HG03457 (cell line): Measurements from ENCODE around the gene DSC2.
"Not testable (repeated sequence)": the region's sequence is repeated elsewhere in the genome, so short reads cannot be mapped to it uniquely, and the experiment has no call there.

Source experiments
- ATAC-seq: cut with Tn5 transposase; IDR thresholded peaks from one replicate; pipeline ENCODE4 v1.9.1; 2021; ENCODE audit warnings: moderate number of reproducible peaks; ENCODE audit not compliant: unreplicated experiment

The DSC2 gene

DNA sequence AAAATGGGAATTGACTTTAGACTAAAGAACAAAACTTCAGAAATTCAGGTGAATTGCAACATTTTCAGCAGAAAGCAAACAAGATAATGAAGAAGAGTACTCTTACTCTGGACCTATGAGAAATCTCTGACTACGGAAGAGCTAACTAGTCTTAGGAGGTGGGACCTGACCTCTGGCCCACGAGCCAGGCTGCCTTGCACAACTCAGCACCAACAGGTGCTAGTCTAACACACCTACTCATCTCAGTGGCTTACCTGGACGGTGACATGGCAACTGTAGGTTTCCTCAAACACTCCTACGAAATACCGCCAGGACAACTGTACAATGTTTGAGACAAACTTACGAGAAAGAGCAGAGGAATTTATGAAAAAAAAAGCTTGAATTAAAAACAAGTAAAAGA lies 56.6 kb downstream of the DSC2 start:
- ATAC-seq, result no peak

DNA sequence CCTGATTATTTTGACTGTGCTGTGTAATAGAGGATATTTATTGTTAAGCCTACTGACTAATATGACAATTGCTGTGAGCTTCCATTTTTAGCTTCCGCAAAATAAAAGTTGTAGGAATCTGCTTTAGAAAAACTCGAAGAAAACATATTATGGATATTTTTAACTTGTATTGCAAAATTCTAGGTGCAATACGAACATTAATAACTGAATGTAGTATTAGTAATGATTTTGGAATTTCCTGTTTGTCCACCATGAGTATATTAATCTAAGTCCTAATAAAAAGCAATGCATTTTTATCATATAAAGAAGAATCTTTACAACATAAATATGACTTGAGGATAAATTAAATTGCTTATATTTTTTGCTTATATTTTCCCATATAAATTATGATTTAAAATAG lies 57.3 kb downstream of the DSC2 start:
- no peak for ATAC-seq

DNA sequence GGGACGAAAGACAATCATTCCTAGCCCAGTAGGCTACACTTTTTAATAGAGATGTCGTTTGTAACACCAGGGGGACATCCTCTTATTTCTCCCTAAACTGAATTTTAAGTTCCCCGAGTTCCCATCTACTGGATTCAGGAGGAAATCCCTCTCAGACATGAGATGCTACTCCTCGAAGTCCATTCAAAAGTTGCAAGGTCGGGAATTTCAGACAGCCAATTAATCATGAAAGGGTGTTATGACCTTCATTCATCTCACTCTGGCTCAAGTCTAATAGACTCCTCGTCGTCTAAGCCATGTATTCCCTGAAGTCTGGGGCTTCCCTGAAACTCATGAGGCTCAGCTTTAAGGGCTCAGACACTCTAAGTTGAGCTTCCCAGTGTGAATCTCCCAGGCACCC lies 58.5 kb downstream of the DSC2 start:
- no peak for ATAC-seq

DNA sequence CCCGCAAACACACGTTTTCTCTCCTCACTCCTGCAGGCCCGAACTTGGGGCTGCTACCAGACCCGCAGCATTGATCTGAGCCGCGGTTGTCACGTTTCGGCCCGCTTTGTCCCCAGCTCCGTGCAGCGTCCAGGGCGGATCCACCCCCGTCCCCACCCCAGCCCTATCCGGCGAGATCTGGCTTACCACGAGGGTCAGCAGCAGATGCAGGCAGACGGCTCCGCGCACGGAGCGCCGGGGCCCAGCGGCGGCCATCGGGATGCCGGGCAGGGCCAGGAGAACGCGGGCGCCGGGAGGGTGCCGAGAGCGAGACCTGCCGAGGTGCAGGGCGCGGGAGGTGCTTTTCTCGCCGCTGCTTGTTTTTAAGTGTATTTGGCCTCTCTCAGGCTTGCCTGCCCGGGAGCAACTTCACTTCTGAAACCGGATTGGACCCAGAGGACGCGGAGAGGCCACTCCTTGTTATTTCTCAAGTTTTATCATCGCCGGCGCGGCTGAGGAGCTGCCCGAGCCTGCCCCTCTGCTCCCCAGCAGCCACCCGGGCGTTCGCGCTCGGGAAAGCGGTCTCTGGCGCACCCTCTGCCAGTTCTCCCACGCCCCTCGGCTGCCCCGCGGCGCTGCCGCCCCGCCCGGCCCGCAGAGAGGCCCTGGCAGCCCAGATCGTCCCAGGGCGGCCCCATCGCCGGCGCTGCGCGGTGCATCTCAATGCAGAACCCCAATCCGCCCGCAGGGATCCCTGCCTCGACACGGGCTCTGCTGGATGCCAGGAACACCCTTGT lies 59.6 kb downstream of the DSC2 start, which contains the start of gene DSC3:
DSC3 (minus strand) TSS at position 337 of the 776 bp plus-strand sequence; CDS start at position 255, 82 bp downstream.
- no peak for ATAC-seq

DNA sequence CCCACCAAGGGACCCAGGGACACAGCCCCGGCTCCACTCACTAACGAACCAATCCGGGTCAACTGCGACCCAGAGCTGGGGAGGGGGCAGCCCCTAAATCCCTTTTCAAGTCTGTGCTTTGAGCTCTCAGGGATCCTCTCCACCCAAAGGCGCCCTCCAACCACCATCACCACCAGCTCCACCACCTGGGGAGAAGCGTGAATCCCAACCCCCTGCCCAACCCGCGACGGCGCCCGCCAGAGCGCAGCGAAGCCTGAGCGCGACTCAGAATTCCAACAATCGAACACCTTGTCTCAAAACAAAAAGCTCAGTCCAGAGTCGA lies 60.2 kb downstream of the DSC2 start:
- ATAC-seq, result no peak

DNA sequence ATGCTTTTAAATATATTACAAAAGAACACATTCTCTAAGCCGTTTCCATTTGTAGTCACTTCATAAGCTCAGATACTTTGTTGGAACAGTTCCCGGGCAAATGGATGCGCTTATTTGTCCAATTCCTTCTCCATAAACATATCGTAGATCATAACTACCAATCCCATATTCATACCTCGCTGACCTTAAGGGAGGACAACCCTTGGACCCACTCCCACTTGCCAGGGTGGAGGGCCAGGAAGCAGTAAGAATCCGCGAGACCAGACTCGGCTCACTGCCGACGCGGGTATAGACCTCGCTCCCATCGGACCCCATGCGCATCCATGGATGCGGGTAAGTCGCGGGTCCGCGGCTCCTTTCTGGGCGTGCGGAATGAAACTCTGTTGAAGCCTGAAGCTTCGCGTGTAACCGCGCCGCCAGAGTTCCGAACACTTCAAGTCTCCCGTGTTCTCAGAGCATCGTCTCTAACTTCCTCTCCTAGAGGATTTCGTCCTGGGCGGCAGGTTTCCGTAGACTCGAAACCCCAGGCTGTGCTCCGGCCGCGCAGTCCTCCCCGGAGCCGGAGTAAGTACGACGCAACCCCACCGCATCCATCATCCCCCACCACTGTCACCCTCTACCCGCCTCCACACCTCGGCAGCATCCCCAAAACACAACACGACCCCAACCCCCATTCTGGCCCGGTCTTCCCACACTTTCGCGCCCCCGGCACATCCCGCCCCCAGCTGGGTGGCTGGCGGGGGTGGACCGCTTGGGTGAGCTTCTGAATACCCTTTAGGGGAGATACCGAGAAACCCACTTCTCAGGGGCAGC lies 60.7 kb downstream of the DSC2 start:
- ATAC-seq, result no peak

DNA sequence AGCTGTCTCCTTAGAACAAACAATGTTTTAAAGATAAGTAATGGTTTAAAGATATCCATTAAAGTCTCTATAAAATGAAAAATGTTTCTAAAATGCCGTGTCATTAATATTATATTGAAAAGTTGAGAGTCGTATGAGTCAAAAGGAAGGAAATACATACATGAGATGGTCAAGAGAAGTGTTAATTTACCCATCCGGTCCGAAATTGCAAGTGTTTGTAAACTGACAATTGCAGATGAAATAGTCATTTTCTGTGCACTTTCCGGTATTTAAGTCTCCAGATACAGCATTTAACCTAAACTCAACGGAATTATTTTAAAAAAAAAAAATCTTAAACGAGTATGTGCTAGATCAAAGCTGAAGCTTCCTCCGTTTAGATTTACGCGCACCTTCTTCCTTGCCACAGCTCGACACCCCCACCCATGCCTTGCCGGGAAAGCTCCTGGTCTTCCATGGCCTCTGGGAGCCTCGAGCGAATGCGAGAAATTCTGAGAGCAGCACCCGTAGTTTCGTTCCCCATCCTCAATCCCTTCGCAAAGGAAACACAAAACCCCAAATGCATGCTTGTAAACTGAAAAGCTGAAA lies 61.4 kb downstream of the DSC2 start:
- no peak for ATAC-seq

DNA sequence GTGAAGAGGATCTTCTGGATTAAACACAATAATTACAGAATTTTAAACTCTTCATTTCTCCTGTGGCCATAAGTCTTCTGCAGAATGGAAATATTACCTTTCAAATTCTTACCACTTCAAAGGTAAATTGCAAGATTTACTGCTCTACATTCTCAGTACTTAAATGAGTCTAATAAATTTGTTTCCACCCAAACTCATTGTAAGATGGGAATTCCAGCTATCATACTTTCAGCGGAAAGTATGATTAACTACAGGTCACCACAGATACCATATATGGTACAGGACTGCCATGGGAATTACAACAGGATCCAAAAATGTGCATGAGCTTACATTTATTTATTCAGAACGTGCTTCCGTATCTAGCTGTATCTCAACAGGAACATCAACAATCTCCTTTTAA lies 62.8 kb downstream of the DSC2 start:
- ATAC-seq, result no peak

DNA sequence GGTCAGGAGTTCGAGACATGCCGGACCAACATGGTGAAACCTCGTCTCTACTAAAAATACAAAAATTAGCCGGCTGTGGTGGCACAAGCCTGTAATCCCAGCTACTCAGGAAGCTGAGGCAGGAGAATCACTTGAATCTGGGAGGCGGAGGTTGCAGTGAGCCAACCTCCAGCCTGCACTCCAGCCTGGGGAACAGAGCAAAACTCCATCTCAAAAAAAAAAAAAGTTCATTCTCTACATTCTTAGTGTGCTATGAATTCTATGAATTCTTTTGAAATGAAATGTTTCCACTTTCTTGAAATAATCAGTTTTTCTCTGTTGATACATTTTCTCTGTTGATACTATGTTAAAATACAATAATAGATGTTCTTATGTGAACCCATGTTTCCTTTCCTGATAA lies 64.5 kb downstream of the DSC2 start:
- ATAC-seq, result not testable (repeated sequence)

DNA sequence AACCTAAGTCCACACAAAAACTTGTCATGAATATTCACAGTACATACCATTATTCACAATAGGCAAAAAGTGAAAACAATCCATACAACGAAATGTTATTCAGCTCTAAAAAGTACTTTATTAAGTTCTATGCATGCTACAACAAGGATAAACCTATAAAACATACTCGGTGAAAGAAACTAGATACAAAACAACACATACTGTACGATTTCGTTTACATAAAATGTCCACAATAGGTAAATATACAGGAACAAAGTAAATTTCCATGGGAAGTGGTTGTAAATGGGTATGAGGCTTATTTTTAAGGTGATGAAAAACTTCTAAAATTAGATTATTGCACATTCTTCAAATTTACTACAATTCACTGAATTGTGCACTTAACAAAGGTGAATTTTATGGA lies 67.7 kb downstream of the DSC2 start:
- ATAC-seq, result no peak

DNA sequence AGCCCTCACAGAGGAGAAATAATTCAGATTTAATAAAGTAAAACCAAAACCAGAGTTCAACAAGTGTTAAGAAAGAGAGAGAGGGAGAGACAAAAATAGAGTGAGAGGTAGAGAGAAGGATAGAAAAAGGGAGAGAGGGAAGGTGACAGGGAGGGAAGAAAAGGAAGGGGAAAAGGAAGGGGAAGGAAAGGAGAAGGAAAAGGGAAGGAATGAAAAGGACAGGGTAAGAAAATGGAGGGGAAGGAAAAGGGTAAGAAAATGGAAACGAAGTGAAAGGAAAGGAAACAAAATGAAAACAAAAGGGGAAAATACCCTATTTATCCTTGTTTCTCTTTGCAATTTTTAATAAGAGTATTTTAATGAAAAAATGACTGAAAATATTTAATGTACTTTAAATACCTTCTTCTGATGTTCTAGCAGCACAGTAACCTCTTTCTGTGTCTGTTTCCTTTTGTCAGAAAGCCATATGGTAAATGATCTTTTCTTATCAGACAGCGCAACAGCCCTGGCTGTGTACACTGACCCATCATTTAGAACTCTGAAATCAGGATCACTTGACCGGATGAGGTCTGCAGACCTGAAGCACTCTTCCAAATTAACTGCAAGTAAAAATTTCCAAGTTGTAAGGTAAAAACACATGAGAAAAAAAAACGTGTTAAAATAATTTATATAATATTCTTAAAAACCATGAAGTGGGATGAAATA lies 71.5 kb downstream of the DSC2 start:
- ATAC-seq, result no peak

DNA sequence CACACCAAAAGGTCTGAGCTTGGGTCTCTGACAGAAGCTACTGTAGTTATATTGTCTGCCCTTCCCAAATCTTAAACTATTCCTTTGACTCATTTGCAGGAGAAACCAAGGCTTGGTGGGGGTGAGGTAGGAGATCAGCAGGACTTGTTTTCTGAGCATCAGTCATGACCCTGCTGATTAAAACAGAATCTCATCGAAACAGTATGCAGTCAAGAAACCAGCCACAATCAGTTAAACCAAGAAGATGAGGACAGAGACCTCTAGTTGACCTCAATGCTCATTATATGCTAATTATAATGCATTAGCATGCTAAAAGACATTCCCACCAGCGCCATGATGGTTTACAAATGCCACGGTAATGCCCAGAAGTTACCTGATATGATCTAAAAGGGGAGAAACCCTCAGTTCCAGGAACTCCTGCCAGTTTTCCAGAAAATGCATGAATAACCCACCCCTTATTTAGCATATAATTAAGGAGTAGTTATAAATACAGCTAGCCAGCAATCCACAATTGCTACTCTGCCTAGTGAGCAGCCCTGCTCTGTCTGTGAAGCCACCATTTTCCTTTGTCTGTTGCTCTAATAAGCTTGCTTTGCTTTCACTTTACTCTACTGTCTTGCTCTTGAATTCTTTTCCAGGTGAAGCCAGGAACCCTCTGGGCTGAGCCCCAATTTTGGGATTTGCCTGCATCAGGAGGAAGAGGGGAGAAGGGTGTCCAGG lies 86.3 kb downstream of the DSC2 start:
- ATAC-seq, result no peak

DNA sequence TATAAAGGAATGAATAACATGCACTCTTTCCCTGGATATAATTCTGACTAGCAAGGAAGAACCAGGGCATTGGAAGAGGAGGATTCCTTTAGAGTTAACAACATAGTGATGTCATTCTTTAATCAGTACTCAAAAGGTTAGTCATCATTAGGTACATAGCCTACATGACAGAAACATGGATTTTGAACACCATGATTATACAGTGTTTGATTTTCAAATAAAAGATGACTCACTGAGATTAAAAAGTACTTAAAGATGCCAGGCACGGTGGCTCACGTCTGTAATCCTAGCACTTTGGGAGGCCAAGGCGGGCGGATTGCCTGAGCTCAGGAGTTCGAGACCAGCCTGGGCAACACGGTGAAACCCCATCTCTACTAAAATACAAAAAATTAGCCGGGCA lies 90.8 kb downstream of the DSC2 start:
- not testable (repeated sequence) for ATAC-seq

DNA sequence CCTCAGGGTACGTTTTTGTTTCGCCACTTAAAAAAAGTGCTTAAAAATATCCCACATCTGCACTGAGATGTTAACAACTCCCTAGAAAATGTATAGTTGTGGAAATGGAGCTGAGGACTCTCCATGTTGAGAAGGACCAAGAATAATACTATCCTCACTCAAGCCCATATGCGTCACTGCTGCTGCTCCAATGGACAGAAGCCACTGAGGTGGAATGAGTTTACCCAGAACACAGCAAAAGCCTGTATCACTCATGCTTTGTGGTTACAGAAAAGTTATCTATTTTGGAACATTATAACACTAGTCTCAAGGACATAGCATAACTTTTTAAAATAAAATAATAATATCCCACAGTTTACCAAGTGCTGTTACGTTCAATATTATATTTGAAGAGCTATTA lies 91.6 kb downstream of the DSC2 start:
- ATAC-seq, result no peak
